GM19324 (cell line): ENCODE data around the gene FRRS1L.

Experiments
- ATAC-seq: cut with Tn5 transposase; IDR thresholded peaks from one replicate; pipeline ENCODE4 v1.9.1; 2021; ENCODE audit warnings: mild to moderate bottlenecking, moderate library complexity; ENCODE audit not compliant: unreplicated experiment, low FRiP score

The FRRS1L gene

GRCh38 chr9:109110329-109111021, 56.6 kb downstream of the FRRS1L start:
- ATAC-seq: no peak

DNA sequence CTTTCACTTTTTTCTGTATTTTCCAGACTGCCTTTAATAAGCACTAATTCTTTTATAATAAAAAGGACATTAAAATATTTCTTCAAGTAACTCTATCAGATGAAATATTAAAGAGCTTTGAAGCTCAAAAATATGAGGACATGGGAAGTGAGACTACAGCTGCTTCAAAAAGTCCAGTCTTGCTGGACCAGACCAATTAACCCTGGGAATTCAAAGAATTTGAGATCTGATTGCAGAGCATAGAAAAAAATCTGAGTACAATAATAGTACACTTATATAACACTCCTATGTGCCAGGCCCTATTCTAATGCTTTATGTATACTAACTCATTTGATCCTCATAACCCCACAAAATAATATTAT, 57.1 kb downstream of the FRRS1L start:
- ATAC-seq: no peak

GRCh38 chr9:109108318-109108717, 58.7 kb downstream of the FRRS1L start:
- no peak for ATAC-seq

- ATAC-seq: no peak
Measured at GRCh38 chr9:109107402-109108240, 59.4 kb downstream of the FRRS1L start.

DNA sequence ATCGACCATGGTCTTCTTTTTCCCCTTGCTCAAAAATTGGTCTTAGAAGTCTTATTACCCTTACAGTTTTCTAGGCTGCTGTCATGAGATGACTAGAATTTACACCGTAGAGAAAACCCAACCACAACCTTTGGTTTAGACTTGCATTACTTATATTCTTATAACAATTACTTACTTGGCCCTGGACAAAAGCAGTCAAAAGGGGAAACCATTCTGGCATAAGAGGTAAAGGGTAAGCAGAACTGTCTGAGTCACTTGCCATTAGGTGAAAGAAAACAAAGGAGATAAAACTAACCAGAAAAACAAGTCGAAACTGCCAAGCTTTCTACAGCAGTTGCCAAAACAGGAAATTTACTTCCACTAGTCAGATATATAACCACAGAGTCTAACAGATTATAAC, 65.2 kb downstream of the FRRS1L start:
- peak; percentile 56 for ATAC-seq

- no peak for ATAC-seq
Measured at GRCh38 chr9:109101202-109101595, 65.8 kb downstream of the FRRS1L start.

GRCh38 chr9:109100543-109101201, 66.4 kb downstream of the FRRS1L start:
- no peak for ATAC-seq

DNA sequence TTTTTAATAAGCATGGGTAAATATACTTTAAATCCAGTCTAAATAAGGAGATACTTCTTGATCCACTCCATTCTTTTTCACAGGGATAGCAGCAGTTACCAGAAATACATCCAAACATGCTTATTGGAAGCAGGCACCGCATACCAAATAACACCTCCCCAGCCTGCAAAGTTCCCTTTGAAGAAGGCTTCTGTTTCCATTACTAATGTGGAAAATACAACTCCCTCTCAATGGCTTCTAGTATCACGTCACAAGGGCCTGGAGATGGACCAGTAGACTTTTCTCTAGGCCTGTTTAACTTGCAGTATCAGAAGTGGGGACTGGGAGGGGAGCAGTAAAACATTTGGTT, 68.1 kb downstream of the FRRS1L start:
- no peak for ATAC-seq

GRCh38 chr9:109098171-109098959, 68.7 kb downstream of the FRRS1L start:
- no peak for ATAC-seq

DNA sequence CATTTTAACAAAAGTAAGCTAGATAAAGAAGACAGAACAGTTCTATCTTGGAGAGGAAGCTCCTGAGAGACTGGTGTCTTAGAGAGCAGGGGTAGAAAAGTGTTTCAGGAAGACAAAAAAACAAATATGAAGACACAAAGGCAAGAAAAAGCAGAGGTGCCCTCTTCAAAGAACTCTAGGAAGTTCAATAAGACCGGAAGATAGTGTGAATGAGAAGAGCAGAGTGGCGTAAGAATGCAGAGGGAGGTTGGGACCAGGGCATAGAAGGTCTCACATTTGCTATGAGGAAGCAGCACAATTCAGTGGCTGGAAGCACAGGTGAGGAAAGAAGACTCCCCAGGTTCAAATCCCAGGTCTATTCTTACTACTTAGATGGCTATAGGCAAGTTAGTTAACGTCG, 69.9 kb downstream of the FRRS1L start:
- ATAC-seq: no peak

DNA sequence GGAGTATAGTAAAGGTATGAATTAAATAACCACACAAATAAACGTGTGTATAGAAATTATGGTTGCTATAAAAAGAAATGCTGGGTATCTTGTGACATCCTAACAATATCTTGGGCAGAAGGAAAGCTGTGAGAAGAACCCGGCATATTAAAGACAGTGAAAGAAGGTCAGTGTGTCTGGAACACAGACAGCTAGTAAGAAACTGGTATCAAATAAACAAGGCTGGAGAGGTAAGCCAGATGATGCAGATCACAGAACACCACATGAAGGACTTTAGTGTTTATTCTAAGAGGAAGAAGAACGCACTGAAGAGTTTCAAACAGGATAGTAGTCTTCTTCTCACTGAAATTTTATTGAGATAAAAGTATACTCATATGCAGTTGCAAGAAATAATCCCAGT, 71.7 kb downstream of the FRRS1L start:
- no peak for ATAC-seq

DNA sequence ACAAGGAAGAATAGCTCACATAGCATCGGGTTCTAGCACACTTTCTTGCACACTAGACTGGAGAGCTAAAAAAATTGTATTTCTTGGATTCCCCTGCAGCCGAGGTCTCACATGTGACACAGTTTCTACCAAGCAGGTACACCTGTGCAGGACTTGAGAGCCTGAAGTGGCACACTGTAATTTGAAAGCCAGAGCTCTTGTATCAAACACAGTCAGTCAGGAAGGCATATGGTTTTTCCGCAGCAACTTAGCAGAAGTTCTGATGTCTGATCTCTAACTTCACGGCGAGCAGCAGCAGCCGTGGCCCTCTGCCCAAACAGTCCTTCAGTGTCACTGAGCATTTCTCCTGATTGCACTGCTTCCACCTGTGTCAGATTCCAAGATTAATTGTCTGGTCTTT, 72.8 kb downstream of the FRRS1L start:
- no peak for ATAC-seq

DNA sequence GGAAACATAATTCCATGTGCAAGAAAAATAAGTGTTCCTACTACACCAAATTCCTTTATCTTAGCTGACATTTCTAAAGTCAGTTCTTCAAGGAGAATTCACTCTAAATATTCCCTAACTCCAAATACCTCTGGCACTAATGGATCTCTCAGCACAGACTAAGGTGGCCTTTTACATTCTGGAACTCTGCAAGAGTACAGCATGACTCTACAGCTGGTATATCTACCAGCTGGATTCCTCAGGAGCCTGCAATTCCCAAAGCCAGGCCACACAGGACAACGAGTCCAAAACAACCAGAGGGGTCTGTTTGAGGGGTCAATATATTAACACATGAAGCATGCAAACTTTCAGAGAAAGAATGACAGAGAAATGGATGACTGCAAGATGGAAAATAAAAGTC, 74.5 kb downstream of the FRRS1L start:
- no peak for ATAC-seq

GRCh38 chr9:109092051-109092580, 74.9 kb downstream of the FRRS1L start:
- no peak for ATAC-seq

- ATAC-seq: no peak
Measured at GRCh38 chr9:109088221-109088620, 78.8 kb downstream of the FRRS1L start.

GRCh38 chr9:109087795-109088194, 79.3 kb downstream of the FRRS1L start:
- no peak for ATAC-seq

GRCh38 chr9:109086221-109086620, 80.8 kb downstream of the FRRS1L start:
- no peak for ATAC-seq

DNA sequence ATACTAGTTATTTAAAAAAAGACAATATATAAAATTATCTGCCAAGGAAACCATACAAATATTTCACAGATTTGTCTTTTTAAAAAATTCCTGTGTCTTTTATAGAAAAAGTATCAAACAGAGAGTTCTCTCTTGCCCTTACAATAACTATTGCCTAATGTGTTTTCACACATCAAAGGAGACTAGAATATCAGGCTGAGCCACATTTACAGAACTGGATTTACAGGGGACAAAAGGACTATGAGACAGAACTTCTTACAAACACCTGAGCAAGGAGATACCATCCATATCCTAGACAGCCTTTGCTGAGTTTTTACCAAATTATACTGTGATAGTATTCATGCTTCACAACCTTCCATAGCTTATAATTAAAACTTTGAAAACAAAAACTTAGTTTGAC, 81.5 kb downstream of the FRRS1L start:
- no peak for ATAC-seq

DNA sequence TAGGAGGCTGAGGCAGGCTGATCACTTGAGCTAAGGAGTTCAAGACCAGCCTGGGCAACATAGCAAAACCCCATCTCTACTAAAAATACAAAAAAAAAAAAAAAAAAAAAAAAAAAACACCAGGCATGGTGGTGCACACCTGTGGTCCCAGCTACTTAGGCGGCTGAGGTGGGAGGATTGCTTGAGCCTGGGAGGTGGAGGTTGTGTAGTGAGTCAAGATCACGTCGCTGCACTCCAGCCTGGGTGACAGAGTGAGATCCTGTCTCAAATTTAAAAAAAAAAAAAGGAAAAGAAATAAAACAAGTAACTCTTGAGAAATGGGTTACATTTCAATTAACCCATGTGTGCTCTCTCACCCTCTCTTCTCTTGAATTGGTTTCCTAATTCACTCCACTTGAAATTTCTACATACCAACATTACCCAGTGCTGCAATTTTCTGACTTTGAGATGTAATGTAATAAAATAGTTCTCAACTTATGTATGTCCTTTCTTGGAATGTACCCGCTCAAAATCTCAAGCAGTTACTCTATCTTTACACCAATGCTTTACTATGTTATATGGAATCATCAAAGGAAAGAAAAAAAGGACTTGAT, 83.1 kb downstream of the FRRS1L start:
- ATAC-seq: no peak

DNA sequence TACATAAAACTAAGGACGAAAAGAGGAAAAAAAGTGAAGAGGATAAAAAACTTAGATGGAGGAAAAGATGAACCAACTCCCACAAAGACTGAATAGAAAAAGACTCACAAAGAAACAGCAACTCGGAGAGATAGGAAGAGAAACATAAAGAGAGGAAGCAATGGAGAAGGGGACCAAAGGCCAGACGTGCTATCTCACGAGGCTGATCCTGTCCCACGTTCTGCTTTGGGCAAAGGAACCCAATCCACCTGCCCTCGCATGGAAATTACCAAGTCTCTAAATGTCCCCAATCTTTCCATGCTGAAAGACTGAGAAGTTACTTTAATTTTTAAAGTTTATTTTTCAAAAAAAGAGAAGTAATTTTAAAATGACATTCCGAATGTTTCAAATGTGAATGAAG, 83.9 kb downstream of the FRRS1L start:
- ATAC-seq: no peak
